ENCODE measurements around the gene CD109. TPM values are rescaled to one million over a fixed set of nuclear protein-coding genes. Genes with fewer than 3 reads are reported as not detected.
"Not testable (repeated sequence)": the region's sequence is repeated elsewhere in the genome, so short reads cannot be mapped to it uniquely, and the experiment has no call there.

Gene CD109
- total and polyA plus RNA-seq, 10 of the 15 experiments (the other 5 are each of a cell fraction or from before 2014, with no cell fraction given): 0.27 to 4.4 (median 2.1) TPM

- TF ChIP-seq PBX3 (IDR thresholded peaks at IDR 0.05; ENCODE audit: insufficient replicate concordance, low read depth, low read length) (no peak), GABPA (IDR thresholded peaks at IDR 0.05; ENCODE audit: low read depth) (no peak), SRF (IDR thresholded peaks at IDR 0.05; ENCODE audit: low read depth in 2 of 2, low read length in 2 of 2) (no peak), EED (IDR thresholded peaks at IDR 0.05; ENCODE audit: low read depth) (no peak), KAT2A (conservative IDR thresholded peaks at IDR 0.05; ENCODE audit: control insufficient read depth, low read depth, low read length) (no peak), MXI1 (IDR thresholded peaks at IDR 0.05; ENCODE audit: low read depth, low read length) (no peak), NFYB (IDR thresholded peaks at IDR 0.05; ENCODE audit: insufficient read depth, low read depth, low read length) (no peak), IKZF1 (conservative IDR thresholded peaks at IDR 0.05) (no peak)
Measured at GRCh38 chr6:73802366-73802765, 106.4 kb downstream of the CD109 start (continued).

- intact Hi-C loops (cut with micrococcal nuclease; ENCODE audit: unreplicated experiment): no loop called here
- Histone ChIP-seq H3K9me3 (replicated peaks; ENCODE audit: control insufficient read depth, insufficient read depth, low read length) (no peaks in the 10 kb centered on the region), H2AFZ (ENCODE audit: control insufficient read depth, low read depth, low read length) (no peak overlapping the region), H3K36me3 (ENCODE audit: control insufficient read depth in 2 of 2, insufficient read depth in 2 of 2, low read length in 1 of 2) (no peaks in the 10 kb centered on the region), H3K4me2 (ENCODE audit: control insufficient read depth, insufficient read depth) (no peak overlapping the region), H3K4me3 (no peak overlapping the region), H3K79me2 (ENCODE audit: control insufficient read depth, insufficient read depth, low read length) (no peaks in the 10 kb centered on the region), H3K9ac (ENCODE audit: control insufficient read depth, insufficient read depth, low read length) (no peak overlapping the region), H3K27ac (ENCODE audit: control insufficient read depth, insufficient read depth) (no peak overlapping the region), H3K4me1 (ENCODE audit: control insufficient read depth, insufficient read depth, low read length) (no peaks in the 10 kb centered on the region), H3K27me3 (replicated peaks in 1 of 2; ENCODE audit: control insufficient read depth in 2 of 2, insufficient read depth in 2 of 2, low read length in 1 of 2) (no peaks in the 10 kb centered on the region), H4K20me1 (ENCODE audit: control insufficient read depth, insufficient read depth) (no peaks in the 10 kb centered on the region)
- CTCF ChIA-PET: interaction anchor here (0.7 to 1.0 kb wide), 2 partner anchors 10 to 1405 kb away, joined by 3 to 4 read pairs; no protein-coding TSS in a partner anchor
- RAD21 ChIA-PET (ENCODE audit: unreplicated experiment): no interaction called here
- no peak for FAIRE-seq
- no TSS peak for BruUV-seq (replicated peaks)
- no peak for TF ChIP-seq EP300 (IDR thresholded peaks at IDR 0.05; ENCODE audit: borderline replicate concordance in 1 of 2, control insufficient read depth in 1 of 2, low read depth in 2 of 2, low read length in 2 of 2)
- peak; percentile 19 to 52 (median 39); a peak in 4 of 6 replicates for TF ChIP-seq CTCF (IDR thresholded peaks at IDR 0.05 in 2 of 3, conservative IDR thresholded peaks at IDR 0.05 in 1 of 3; ENCODE audit: control insufficient read depth in 2 of 3, extremely low read depth in 1 of 3, insufficient read depth in 1 of 3, low read depth in 3 of 3, low read length in 3 of 3)
- 0 out of 2 replicates have a peak, but pooled peaks have one; percentile 8 for TF ChIP-seq RUNX3 (IDR thresholded peaks at IDR 0.05; ENCODE audit: low read length)
- DNase-seq (ENCODE audit: low read depth, low spot score): no peak
- WGBS (ENCODE audit: insufficient coverage, insufficient replicate concordance, low lambda C conversion rate, missing lambda C conversion rate): 27% methylated on average over 5 of the region's 5 CpGs
- SMC1A ChIA-PET (ENCODE audit: uncharacterized antibody, unreplicated experiment): no interaction called here
- POLR2A ChIA-PET: no interaction called here
- ATAC-seq: peak; percentile 38; the same call in 2 of the 3 replicates
- in situ Hi-C loops (cut with MboI): no loop called here
Measured at GRCh38 chr6:73803562-73804241, 107.7 kb downstream of the CD109 start.

- H4K20me1 ChIP-seq (ENCODE audit: control insufficient read depth, insufficient read depth); CTCF ChIA-PET; ATAC-seq; FAIRE-seq; H3K4me1 ChIP-seq (ENCODE audit: control insufficient read depth, insufficient read depth, low read length); H3K36me3 ChIP-seq (ENCODE audit: control insufficient read depth in 2 of 2, insufficient read depth in 2 of 2, low read length in 1 of 2); intact Hi-C loops (cut with micrococcal nuclease; ENCODE audit: unreplicated experiment); H3K9ac ChIP-seq (ENCODE audit: control insufficient read depth, insufficient read depth, low read length); SMC1A ChIA-PET (ENCODE audit: uncharacterized antibody, unreplicated experiment); H2AFZ ChIP-seq (ENCODE audit: control insufficient read depth, low read depth, low read length); BruUV-seq (replicated peaks); RAD21 ChIA-PET (ENCODE audit: unreplicated experiment); DNase-seq (ENCODE audit: low read depth, low spot score); H3K27ac ChIP-seq (ENCODE audit: control insufficient read depth, insufficient read depth); H3K4me3 ChIP-seq; in situ Hi-C loops (cut with MboI); POLR2A ChIA-PET; H3K9me3 ChIP-seq (replicated peaks; ENCODE audit: control insufficient read depth, insufficient read depth, low read length); H3K79me2 ChIP-seq (ENCODE audit: control insufficient read depth, insufficient read depth, low read length); H3K4me2 ChIP-seq (ENCODE audit: control insufficient read depth, insufficient read depth); H3K27me3 ChIP-seq (replicated peaks in 1 of 2; ENCODE audit: control insufficient read depth in 2 of 2, insufficient read depth in 2 of 2, low read length in 1 of 2): not testable (repeated sequence)
- WGBS (ENCODE audit: insufficient coverage, insufficient replicate concordance, low lambda C conversion rate, missing lambda C conversion rate): 73% methylated on average over 7 of the region's 7 CpGs
Measured at GRCh38 chr6:73805221-73805620, 109.2 kb downstream of the CD109 start.
